CD4-positive, alpha-beta T cell treated with Interleukin-21 for 1 hour (primary cell): Measurements from ENCODE around the gene LYZL4.
A peak's percentile ranks its signal among the peaks of the same experiment; 100 is the strongest.

Source experiments
- DNase-seq: peaks from one replicate; pipeline ENCODE4 v3.0.0-alpha.2; 2020

The LYZL4 gene

DNA sequence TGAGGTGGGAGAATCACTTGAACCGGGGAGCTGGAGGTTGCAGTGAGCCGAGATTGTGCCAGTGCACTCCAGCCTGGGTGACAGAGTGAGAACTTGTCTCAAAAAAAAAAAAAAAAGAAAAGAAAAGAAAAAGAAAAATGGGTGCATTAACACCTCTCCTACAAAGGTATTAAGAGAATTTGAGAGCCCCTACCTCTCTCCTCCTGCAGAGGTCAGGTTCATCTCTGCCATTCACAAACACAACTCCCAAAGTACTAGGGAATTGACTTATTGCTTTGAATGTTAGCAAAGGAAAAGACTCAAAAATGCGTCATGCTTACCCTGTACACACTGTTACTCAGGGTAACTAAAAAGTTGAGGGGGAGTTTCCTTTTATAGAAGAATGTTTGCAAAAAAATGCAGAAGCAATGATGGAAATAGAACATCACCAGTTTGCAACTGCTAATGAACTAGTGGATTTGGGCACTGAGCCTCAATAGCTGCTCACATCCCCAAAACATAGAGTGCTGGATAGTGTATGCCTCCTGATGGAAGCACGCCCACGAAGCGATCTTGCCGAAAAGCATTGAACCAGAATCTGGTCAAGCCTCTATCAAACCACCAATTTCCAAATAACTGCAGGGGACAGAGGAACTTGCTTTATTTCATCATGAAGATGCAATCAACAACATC is 15.5 kb upstream of the LYZL4 start:
- DNase-seq: no peak

DNA sequence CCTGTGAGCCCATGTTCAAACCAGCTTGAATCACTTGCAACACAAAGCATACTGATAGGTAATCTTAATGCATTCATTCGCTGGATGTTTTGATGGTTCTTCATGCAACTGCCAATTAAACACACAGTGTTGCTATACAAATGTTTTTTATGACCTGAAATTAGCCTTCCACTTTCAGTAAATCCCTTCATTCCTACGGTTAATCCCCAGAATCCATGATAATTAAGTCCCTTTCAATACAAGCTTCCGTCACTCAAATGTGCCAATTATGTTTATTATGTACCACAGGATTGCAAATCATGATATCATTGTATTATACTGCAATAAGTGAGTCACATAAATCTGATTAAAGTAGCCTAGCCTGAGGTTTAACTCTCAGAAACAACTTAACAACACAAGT is 14.5 kb upstream of the LYZL4 start:
- DNase-seq: no peak

DNA sequence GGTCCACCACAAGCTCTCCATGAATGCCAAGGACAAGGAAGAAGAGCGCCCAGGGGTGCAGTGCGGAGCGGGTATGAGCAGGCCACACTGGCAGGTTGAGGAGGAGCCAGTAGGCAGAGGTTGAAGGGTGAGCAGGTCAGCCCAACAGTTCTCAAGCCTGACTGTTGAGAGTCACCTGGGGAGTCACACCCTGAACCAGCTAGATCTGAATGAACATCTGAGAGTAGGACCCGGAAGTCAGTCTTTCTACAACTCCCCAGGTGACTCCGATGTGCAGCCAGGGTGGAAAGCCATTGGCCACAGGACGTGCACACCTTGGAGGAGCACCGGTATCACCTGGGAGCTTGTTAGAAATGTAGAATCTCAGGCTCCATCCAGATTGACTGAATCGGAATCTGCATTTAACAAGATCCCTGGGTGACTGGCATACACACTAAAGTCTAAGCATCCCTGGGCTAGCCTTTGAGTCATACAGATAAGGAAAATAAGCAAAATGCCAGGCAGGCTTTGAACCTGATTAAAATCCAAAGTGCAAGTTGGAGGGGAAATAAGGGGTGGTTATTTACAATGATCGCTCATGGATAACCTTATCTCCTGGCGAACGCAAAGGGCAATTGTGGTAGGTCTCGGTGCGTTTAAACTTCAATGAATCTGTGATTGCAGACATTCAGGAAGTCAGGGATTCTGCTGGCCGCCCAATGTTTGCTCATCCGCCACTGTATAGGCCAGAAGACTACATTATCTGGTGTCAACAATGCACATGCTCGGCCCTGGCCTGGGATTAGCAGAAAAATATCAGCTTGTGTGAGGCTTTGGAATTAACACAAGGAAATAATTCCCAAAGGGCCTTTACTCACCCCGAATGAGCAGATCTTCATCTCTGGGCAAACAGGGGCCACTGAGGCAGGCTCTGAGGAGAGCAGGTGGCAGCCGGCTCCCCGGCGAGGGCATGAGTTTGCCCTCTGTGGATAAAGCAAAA is 11.7 kb upstream of the LYZL4 start:
- no peak for DNase-seq

DNA sequence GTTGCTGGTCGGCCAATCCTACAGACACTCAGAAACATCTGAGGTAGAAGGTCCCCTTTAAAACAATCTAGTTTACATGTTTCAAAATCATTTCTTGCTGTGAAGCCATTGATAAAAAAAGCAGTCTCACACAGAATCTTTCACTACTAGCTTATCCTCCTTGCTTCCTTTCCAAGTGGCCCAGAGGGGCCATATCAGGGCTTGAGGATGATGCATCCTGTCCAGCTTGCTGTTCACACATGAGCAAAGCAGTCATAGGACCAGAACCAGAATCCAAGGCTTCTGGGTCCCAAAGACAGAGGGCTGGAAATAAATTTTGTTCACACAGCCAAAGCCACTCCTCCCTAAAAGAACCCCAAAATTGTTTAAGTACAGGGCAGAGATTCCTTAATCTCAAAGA is 9.2 kb upstream of the LYZL4 start:
- DNase-seq: no peak

DNA sequence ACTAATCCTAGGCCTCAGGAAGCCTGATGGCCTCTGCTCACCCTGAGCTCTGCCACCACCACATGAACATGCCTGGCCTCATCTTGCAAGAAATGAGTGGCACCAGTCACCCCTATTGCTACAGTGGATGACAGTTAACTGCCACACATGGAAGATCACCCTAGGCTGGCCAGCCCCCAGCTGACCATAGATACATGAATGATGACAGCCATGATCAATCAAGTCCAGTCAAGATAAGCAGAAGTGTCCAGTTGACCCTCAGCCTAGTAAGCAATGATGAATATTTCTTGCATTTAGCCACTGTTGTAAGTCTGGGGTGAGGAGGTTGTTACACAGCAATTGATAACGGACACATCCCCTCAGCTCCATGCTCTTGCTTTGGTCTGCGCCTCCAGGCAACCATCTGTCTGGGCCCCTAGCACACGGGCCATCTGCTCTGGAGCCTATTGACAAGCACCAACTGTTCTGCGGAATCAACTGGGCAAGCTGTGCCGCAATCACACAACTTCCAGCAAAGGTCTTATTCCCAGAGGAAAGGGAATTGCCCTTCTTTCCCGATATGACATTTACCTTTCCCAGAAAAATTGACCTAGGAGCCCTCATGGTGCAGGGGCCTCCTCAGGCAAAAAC is 2.2 kb upstream of the LYZL4 start:
- no peak for DNase-seq

DNA sequence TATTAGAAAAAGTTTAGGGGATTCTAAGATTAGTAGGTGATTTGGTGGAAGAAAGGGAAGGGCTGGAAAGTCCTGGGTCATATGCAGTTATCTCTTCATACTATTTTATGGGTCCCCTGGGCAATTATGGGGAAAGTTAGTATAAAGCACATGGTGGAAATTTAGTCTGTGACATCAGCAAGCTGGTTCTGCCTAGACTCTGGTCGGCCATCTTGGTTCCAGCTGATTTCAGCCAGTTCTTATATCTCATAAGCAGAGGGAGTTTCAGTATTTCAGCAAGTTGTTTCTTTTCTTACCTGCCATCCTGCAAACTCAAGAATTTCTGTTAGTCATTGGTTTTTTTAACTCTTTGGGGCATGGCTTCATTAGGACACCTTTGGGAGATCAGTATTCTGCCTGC is 1.0 kb upstream of the LYZL4 start:
- no peak for DNase-seq

DNA sequence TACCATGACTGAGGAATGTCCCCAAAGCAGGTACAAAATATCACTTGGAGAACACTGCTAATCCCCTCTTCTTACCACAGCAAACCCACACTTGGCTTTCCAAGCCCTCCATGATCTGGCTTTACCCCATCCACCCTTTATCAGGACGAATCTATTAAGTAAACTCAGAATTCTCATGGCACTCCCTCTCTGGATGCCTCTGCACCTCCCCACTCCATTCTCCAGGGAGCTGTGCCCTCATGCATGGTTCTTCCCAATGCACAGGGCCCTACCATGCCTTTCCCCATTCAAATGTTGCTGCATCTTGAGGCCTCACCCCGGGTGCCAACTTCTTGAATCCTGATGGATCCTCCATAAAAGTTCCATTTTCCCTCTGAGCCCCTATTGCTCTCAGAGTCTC is 2.3 kb downstream of the LYZL4 start:
- no peak for DNase-seq

DNA sequence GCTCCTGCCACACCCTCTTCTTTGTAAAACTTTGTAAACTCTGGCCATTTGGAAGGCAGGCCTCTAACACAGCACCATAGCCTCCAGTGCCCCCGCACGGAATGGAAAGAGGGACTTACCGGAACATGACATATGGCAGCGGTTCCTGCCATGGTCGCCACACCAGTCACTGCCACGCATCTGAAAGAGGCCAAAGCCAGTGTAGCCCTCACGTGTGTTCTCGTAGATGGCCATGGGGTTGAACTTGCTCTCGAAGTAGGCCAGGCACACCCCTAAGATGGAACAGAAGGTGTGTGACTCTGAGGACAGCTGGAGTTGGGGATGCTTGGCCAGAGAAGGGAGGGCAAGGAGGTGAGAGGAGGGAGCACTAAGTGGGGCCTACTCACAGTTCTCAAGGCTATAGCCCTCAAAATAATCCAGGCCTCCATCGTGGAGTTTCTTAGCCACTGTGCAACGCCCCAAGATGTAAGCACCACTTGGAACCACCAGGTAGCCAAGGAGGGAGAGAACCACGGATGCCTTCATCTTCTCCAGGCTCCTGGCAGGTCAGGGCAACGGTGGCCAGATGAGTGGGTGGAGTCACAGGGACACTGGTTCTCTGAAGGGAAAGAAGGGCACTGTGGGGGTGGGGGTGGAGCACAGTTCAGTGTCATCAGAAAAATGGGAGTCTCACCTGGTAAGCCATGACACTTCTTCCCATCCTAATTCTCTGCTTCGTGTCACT is 3.5 kb downstream of the LYZL4 start:
- no peak for DNase-seq

DNA sequence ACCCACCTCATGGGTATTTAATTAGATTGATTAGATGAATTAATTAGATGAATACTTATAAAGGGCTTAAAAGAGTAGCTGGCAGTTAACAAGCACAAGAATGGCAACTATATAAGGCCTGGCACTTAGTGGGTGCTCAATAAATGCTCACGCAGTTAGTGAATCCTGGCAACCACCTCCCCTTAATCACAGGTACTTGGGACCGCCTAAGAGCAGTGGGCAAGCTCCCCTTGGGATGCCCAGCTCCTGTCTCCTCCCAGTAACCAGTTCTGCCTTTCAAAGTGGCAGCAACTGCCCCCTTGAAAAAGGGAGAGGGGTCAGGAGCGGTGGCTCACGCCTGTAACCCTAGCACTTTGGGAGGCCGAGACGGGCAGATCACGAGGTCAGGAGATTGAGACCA is 4.6 kb downstream of the LYZL4 start:
- DNase-seq: no peak

DNA sequence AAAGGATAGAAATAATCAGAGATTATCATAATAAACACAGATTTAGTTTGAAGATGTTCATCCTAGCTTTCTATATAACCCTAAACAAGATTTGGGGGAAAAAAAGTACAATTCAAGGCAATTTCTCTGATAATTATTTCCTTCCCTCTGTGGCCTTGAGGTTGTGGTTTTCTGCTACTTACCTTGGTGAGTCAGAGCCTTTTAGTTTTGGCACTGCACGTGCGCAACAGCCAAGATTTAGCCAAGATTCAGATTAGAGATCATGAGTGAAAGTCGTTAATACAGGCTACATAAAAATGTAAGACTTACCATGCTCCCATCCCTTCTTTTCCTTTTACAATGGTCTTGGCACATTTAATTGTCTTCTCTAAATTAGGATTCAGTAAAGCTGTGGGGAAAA is 6.7 kb downstream of the LYZL4 start:
- no peak for DNase-seq

DNA sequence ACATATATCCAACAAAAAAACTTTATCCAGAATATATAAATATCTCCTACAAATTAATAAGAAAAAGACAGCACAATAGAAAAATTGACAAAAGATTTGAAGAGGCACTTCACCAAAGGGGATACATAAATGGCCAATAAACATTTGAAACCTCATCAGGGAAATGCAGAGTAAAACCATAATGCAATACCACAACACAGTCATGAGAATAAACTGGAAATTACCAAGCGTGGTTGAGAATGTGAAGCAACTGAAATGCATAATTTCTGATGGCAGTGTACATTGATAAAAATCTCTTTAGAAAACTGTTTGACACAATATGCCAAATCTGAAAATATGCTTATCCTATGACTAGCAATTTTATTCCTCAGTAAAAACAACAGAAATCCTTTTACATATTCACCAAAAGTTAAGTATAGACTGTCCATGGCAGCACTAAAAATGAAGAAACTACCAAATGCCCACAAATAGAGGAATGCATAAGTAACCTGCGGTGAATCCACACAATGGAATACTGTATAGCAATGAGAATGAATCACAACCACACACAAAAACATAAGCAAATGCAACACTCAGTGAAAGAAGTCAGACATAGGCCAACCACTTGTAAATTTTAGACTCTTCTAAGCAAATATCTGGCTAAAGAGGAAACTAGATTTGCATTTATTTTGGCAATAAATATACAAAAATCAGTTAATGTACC is 7.9 kb downstream of the LYZL4 start:
- no peak for DNase-seq

DNA sequence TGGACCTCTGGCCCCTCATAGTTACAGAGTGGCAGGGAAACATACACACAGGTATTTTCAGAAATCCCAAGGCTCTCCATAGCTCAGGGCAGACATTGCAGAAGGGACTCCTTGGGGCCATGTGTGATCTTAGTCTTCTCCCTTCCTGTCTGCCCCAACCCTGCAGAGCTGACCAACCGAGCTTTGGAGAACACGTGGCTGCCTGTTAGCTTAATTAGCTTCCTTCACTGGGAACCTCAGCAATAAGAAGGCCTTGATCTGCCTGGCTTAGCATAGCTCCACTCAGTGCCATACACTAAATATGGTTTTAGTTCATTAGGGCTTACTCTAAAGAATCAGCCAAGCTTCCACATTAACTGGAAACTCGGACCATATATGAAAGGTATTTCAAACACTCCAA is 12.3 kb downstream of the LYZL4 start:
- no peak for DNase-seq

DNA sequence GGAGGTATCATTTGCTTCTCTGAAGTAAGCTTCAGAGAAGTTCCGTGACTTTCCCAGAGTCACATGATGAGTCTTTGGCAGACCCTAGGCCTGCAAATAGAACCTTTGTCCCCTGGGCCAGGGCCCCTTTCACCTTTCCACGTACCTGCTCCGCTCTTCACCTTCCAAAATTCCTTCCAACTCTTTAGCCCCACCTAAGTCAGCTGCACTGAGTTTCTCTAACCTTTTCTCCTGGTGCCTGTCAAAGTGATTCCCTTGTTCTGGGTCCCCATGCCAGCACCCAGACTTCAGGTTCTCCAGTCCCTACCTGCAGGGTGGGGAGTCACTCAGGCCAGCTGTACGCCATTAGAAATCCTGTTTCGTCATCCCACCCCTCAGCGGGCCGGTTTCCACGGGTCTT is 12.8 kb downstream of the LYZL4 start:
- no peak for DNase-seq

DNA sequence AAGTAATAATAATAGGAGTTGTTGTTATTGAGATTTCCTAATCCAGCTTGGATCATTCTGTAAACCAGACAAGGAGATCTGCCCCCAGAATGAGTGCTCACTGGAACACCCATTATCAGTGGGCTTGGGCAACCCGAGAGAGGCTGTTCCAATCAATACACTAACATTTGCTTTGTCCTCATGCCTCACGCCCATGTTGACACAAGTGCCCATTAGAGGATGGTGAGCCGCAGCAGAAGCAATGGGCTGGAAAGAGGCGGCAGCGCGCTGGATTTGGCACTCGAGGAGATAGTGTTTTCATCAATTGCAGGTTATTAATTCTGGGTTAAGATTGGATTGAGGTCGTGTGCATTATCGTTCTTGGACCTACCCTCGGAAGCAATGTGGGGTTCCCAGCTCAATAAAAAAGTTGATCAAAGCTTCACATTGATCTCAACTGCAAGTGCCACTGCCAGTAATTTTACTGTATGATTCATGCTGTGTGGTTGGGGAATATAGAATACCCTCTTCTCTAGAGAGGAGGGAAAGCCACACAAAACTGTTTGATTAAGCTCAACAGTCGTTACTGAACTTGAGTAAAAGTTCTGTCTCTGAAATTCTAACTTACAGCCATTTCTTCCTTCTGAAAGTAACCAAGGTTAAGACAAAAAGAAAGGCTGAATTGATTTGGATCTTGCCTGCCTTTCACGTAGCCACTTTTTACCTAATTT is 15.7 kb downstream of the LYZL4 start:
- DNase-seq: no peak

DNA sequence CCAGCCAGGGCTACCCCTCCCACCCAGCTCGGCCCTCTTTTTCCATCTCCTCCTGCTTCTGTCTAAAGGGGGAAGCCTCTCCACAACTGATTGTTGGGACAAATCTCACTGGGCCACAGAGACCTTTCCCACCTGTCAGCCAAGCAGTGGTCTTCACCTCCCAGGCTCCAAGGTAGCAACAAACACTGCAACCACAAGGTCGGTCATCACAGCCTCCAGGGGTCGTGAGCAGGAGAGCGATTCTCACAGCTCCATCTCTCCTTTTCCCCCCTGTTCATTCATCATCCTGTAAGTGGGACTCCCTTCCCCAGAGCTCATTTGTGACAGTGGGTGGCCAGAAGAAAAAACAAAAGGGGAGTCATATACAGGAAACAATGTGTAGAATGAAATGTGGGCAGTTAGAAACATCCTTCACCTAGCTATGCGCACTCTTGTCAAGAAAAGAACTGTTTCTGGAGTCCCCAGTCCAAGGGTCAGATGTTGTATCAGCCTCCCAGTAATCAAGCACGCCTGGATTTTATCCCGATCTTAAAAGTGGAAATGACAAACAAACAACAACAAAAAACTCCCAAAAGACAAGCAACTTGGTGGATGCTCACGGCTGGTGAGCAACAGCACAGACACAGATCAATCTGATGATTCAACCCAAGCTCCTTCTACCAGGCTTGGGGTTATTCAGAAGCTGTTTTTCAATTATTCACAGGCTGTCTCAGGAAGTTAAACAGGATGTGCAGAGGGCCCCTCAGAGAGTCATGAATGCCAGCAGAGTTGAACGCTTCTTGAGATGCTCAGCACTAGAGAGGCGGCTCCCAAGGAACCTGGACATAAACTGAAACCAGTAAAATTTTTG is 22.4 kb downstream of the LYZL4 start:
- DNase-seq: peak; percentile 3

DNA sequence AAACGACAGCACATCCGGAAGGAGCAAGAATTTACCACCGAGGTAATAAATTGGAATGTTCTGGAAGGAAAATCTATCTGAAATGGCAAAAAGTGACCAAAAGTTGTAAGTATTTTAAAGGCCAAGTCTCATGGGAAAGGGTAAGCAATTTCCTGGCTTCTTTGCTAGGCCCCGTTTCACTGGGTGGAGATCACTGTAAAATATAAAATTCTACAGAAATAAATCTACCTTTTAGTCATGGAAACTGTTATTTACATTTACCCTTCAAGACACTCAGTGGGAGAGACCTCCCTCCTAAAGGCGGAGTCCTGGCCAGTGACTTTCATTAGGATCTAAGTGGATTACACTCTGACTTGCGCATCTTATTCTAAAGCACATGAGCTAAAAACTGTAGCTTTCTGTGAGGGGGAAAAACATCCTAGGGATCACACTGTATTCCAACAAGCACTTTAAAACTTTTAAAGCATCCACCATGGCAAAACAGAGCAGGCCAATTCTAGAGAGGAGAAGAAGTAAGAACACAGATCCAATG is 28.8 kb downstream of the LYZL4 start:
- no peak for DNase-seq

DNA sequence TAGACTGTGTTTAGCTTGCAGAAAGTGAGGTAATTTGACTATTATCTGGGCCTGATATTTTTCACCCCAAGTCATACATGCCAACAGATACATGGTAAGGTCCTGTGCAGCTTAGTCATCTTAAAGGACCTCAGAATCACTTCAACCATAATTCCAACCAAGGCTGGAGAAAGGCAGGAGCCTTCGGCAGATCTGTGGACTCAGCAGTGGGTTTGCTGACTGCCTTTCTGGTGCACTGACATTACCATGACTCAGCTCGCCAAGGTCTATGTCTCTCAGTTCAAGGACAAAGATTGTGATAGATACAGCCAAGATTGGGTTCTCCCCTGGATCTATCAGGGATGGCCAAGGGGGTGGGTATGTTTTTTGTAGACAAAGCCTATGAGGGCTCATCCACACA is 32.7 kb downstream of the LYZL4 start:
- no peak for DNase-seq

DNA sequence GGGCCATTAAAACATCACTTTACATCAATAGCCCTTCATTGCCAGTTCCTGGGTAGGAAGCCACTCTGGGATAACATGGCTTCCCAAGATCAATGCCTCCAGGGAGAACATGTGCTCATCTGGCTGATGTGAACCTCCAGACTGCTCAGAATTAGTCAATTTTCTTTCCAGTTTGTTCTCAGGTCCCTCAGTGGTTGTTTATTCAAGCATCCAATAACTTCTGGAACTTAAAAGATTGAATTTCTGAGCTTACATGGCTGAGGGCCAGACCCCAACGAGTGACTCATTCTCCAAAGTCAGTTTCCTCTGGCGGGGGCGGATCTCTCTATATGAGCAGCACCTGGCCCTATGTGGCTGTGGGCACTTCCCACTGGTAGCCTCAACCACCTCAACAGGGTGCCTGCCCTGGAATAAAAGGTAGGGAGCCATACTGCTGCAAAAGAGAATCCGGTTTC is 34.0 kb downstream of the LYZL4 start:
- DNase-seq: no peak

DNA sequence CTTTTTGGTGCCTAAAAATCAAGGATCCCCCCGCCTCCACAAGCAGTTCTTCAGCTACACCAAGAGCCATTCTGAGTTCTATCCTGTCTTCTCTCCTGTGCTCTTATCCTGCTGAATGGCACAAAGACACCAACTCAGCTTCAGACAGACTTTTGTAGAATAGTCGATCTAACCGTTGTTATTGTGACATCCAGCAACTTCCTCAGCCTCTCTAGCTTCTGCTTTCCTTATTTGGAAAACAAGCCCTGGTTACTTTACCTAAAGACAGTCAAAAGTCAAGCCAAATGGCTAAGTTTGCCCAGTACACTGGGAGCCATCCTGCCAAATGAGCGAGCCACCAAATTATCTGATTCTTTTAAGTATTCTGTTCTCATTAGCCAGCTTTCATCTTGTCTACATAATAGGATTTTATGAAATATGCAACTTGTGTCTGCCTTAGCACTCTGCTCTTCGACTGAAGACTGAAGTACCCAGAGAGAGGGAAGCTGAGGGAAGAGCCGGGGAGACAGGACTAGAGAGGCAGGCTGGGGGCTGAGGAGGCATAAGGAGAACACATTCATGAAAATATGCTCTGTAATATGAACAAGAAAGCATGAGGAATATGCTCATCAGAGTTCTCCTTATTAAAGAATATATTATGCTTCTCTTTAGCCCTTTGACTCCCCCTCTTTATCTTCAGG is 35.1 kb downstream of the LYZL4 start:
- no peak for DNase-seq

DNA sequence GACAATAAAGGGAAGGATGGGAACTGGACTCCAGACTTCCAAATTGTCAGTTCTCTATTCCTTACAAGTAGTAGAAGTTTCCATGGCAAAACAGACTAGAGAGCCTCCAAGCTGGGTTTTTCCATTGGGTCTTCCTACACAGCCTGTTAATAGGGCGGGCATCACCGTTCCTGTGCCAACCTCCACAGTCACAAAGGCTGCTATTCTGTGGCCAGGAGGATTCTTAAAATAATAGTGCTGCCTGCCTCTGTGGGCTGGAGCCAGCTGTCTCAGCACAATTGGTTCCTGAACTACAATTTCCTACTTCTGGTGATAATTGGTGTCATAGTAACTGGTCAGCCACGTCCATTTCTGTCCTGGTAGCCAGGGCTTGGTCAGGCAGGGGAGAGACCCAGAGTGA is 38.6 kb downstream of the LYZL4 start:
- DNase-seq: no peak
